Measurements from ENCODE around the gene LGSN. TPM values are rescaled to one million over a fixed set of nuclear protein-coding genes. Genes with fewer than 3 reads are reported as not detected.
"Not testable (repeated sequence)": the region's sequence is repeated elsewhere in the genome, so short reads cannot be mapped to it uniquely, and the experiment has no call there.

The LGSN gene
- total RNA-seq, 2 experiments from 2014 or later: 0.05 TPM; not detected in 1

DNA sequence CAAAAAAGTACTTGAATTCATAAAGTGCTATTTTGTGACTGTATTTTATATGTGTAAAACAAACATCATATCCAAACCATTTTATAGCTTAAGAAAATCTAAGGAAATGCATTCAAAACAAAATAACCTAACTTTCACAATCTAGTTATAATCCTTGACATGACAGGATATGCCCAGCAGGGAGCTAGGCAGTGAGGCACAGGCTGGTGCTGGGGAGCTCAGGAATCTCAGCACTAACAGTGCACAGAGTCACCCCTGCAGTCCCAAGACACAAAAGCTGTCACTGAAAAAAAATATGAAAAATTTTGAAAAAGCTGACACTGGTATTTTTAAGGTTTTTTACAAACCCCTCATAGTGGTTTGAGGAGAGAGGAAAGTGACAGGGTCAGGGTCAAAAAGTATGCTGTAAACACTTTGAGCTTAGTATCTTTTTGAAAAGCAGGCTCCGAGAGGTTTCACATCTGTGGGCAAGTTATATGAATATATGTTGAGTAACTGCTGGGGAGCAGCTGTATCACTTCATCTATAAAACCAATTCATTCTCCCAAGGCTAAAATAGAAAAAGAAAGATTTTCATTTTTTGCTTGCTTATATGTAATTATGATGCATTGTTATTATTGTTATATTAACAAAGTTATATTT lies 24.1 kb downstream of the LGSN start:
- H3K4me1 Mint-ChIP-seq (ENCODE audit: low read depth): no peaks in the 10 kb centered on the region
- CTCF ChIA-PET: no interaction called here
- no peak for DNase-seq
- intact Hi-C loops (cut with micrococcal nuclease): no loop called here
- no peaks in the 10 kb centered on the region for H3K9me3 Mint-ChIP-seq
- no peak overlapping the region for H3K4me3 Mint-ChIP-seq
- no peak overlapping the region for H3K27ac Mint-ChIP-seq
- POLR2A ChIA-PET: no interaction called here
- no peaks in the 10 kb centered on the region for H3K27me3 Mint-ChIP-seq
- no peaks in the 10 kb centered on the region for H3K36me3 Mint-ChIP-seq

DNA sequence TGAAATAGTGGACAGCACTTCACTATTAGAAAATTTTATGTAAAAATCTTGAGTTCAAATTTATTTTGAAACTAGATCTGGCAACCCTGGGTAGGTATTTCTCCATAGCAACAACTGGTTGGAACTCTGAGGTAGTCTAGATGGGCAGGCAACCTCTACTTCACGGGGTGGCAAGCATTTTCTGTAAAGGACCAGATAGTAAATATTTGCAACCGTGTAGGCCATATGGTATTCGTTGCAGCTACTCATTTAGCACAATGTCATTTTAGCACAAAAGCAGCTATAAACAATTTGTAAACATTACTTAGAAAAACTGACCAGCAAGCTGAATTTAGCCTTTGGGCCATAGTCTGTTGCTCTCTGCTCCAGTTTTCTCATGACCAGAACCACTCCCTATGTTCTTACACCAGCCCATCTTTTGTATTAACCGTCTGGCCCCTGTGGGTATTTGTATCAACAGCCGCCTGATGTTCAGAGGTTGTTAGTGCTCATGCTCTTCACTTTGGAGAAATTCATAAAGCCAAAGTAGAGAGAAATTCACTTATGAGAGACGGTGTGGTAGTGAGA lies 29.2 kb downstream of the LGSN start:
- H3K36me3 Mint-ChIP-seq: no peaks in the 10 kb centered on the region
- intact Hi-C loops (cut with micrococcal nuclease): no loop called here
- no peaks in the 10 kb centered on the region for H3K4me1 Mint-ChIP-seq (ENCODE audit: low read depth)
- no peaks in the 10 kb centered on the region for H3K9me3 Mint-ChIP-seq
- ChIA-PET CTCF (no interaction called here), POLR2A (no interaction called here)
- no peaks in the 10 kb centered on the region for H3K27me3 Mint-ChIP-seq
- H3K27ac Mint-ChIP-seq: no peak overlapping the region
- no peak for DNase-seq
- no peak overlapping the region for H3K4me3 Mint-ChIP-seq

DNA sequence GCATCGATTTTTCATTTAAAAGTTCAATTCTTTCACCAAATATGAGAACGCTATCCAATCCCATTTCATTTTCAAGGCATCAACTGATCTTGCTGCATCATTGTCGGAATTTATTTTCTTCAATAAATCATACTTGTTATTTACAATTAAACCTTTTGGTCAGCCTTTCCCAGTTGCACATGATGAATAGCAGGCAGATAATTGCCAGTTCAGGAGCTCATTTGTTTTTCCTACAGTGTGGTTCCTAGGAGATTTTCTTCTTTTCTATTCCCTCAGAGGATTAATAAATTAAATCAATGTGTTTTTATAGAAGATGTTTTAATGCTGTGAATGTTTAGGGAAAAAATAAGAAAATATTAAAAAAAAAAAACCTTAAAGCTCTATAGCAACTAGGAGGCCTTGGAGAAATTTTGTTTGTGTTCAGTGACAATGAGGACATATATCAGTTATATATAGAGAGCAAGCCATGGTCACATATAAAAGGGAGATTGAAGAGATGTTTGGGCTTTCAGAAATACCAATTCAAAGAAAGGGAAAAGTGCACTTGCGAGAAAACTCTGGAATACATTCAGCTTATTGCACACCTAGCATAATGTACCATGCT lies 30.4 kb downstream of the LGSN start:
- Mint-ChIP-seq H3K9me3 (no peaks in the 10 kb centered on the region), H3K27ac (no peak overlapping the region), H3K36me3 (no peaks in the 10 kb centered on the region), H3K4me1 (ENCODE audit: low read depth) (no peaks in the 10 kb centered on the region), H3K27me3 (no peaks in the 10 kb centered on the region), H3K4me3 (no peak overlapping the region)
- intact Hi-C loops (cut with micrococcal nuclease): no loop called here
- DNase-seq: no peak
- ChIA-PET CTCF (no interaction called here), POLR2A (no interaction called here)

- POLR2A ChIA-PET: no interaction called here
- Mint-ChIP-seq H3K36me3 (no peaks in the 10 kb centered on the region), H3K4me1 (ENCODE audit: low read depth) (no peaks in the 10 kb centered on the region), H3K9me3 (no peaks in the 10 kb centered on the region), H3K27ac (no peak overlapping the region), H3K27me3 (no peaks in the 10 kb centered on the region), H3K4me3 (no peak overlapping the region)
- no peak for DNase-seq
- CTCF ChIA-PET: no interaction called here
- intact Hi-C loops (cut with micrococcal nuclease): no loop called here
These were observed 39.1 kb downstream of the LGSN start for GRCh38 chr6:63280639-63281180.

DNA sequence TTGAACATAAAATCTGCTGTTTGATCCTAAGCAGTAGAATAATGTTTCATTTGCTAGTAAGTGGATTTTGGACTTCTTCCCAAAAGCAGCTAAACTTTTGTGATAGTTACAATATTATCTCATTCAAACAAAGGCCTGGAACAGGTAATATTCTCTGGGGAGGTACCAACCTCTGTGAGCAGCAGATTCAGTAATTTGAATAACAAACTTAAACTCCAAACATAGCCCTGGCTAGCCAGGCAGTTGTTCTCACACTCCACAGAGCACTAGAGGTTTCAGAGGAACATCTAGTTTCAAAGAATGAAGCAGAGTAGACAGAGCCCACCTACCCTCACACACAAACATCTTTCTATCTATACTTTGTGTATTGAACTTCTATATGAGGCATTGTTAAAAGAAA lies 40.9 kb downstream of the LGSN start:
- POLR2A ChIA-PET: no interaction called here
- Mint-ChIP-seq H3K4me3 (no peak overlapping the region), H3K36me3 (no peaks in the 10 kb centered on the region)

GRCh38 chr6:63275953-63276352 lies 43.8 kb downstream of the LGSN start:
- Mint-ChIP-seq H3K27ac (no peak overlapping the region), H3K27me3 (no peaks in the 10 kb centered on the region), H3K4me3 (no peak overlapping the region), H3K4me1 (ENCODE audit: low read depth) (no peaks in the 10 kb centered on the region), H3K9me3 (no peaks in the 10 kb centered on the region), H3K36me3 (no peaks in the 10 kb centered on the region)
- intact Hi-C loops (cut with micrococcal nuclease): no loop called here
- CTCF ChIA-PET: no interaction called here
- no peak for DNase-seq
- POLR2A ChIA-PET: no interaction called here

More for the DNA sequence above, 40.9 kb downstream of the LGSN start:
- H3K27me3 Mint-ChIP-seq: no peaks in the 10 kb centered on the region
- intact Hi-C loops (cut with micrococcal nuclease): no loop called here
- no peak for DNase-seq
- H3K9me3 Mint-ChIP-seq: no peaks in the 10 kb centered on the region
- no peaks in the 10 kb centered on the region for H3K4me1 Mint-ChIP-seq (ENCODE audit: low read depth)
- H3K27ac Mint-ChIP-seq: no peak overlapping the region
- CTCF ChIA-PET: no interaction called here

DNA sequence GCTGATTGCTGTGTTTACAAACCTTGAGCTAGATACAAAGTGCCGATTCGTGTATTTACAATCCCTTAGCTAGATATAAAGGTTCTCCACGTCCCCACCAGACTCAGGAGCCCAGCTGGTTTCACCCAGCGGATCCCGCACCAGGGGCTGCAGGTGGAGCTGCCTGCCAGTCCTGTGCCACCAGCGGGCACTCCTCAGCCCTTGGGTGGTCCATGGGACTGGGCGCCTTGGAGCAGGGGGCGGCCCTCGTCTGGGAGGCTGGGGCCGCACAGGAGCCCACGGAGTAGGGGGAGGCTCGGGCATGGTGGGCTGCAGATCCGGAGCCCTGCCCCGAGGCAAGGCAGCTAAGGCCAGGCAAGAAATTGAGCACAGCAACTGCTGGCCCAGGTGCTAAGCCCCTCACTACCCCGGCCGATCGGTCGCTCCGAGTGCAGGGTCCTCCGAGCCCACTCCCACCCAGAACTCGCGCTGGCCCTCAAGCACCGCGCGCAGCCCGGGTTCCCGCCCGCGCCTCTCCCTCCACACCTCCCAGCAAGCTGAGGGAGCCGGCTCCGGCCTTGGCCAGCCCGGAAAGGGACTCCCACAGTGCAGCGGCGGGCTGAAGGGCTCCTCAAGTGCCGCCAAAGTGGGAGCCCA lies 44.9 kb downstream of the LGSN start:
- POLR2A ChIA-PET: not testable (repeated sequence)

DNA sequence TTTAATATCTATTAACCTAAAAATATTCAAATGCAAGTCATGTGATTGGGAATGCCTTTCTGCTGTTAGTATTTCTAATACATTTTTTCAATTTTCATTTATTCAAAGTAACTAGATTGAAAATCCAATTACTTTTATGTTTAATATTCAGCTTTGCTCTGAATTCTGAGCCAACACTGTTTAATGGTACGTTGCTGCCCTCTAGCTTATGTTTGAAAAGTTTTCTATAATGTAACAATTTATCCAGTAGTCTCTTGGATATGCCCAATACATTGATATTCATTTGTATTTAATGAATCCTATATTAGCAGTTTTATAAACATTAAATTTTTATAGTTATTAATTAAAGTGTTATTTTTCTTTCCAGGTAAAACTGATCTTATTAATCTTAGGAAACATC lies 47.4 kb downstream of the LGSN start:
- H3K4me3 Mint-ChIP-seq: no peak overlapping the region
- DNase-seq: no peak
- H3K4me1 Mint-ChIP-seq (ENCODE audit: low read depth): no peaks in the 10 kb centered on the region
- no peaks in the 10 kb centered on the region for H3K27me3 Mint-ChIP-seq
- CTCF ChIA-PET: no interaction called here
- POLR2A ChIA-PET: interaction anchor here (0.6 kb wide), 1 partner anchor 261 kb away, joined by 3 read pairs; no protein-coding TSS in a partner anchor
- no peak overlapping the region for H3K27ac Mint-ChIP-seq
- H3K36me3 Mint-ChIP-seq: no peaks in the 10 kb centered on the region
- H3K9me3 Mint-ChIP-seq: no peaks in the 10 kb centered on the region
- intact Hi-C loops (cut with micrococcal nuclease): no loop called here

More for the DNA sequence above, 44.9 kb downstream of the LGSN start:
- H3K9me3 Mint-ChIP-seq; DNase-seq; H3K4me1 Mint-ChIP-seq (ENCODE audit: low read depth); H3K4me3 Mint-ChIP-seq; H3K36me3 Mint-ChIP-seq; H3K27me3 Mint-ChIP-seq; H3K27ac Mint-ChIP-seq; CTCF ChIA-PET; intact Hi-C loops (cut with micrococcal nuclease): not testable (repeated sequence)

- Mint-ChIP-seq H3K4me1 (ENCODE audit: low read depth) (no peaks in the 10 kb centered on the region), H3K27ac (no peak overlapping the region), H3K4me3 (no peak overlapping the region), H3K27me3 (no peaks in the 10 kb centered on the region), H3K9me3 (no peaks in the 10 kb centered on the region), H3K36me3 (no peaks in the 10 kb centered on the region)
- DNase-seq: no peak
- intact Hi-C loops (cut with micrococcal nuclease): no loop called here
- ChIA-PET CTCF (no interaction called here), POLR2A (no interaction called here)
These were observed 50.3 kb downstream of the LGSN start for GRCh38 chr6:63269470-63269869.

GRCh38 chr6:63268574-63268973 lies 51.2 kb downstream of the LGSN start:
- no peak overlapping the region for H3K4me3 Mint-ChIP-seq
- CTCF ChIA-PET: interaction anchor here (0.6 kb wide), 1 partner anchor 163 kb away, joined by 5 read pairs; no protein-coding TSS in a partner anchor
- no peaks in the 10 kb centered on the region for H3K4me1 Mint-ChIP-seq (ENCODE audit: low read depth)
- H3K36me3 Mint-ChIP-seq: no peaks in the 10 kb centered on the region
- intact Hi-C loops (cut with micrococcal nuclease): no loop called here
- no peaks in the 10 kb centered on the region for H3K27me3 Mint-ChIP-seq
- POLR2A ChIA-PET: no interaction called here
- H3K27ac Mint-ChIP-seq: no peak overlapping the region
- no peaks in the 10 kb centered on the region for H3K9me3 Mint-ChIP-seq
- no peak for DNase-seq

- intact Hi-C loops (cut with micrococcal nuclease): no loop called here
- H3K27me3 Mint-ChIP-seq: no peaks in the 10 kb centered on the region
- ChIA-PET POLR2A (no interaction called here), CTCF (no interaction called here)
- no peak overlapping the region for H3K27ac Mint-ChIP-seq
- H3K9me3 Mint-ChIP-seq: no peaks in the 10 kb centered on the region
- no peaks in the 10 kb centered on the region for H3K36me3 Mint-ChIP-seq
- no peaks in the 10 kb centered on the region for H3K4me1 Mint-ChIP-seq (ENCODE audit: low read depth)
- H3K4me3 Mint-ChIP-seq: no peak overlapping the region
- DNase-seq: no peak
These were observed 52.0 kb downstream of the LGSN start for GRCh38 chr6:63267828-63268227.

- Mint-ChIP-seq H3K9me3 (no peaks in the 10 kb centered on the region), H3K27ac (no peak overlapping the region), H3K36me3 (no peaks in the 10 kb centered on the region), H3K27me3 (no peaks in the 10 kb centered on the region), H3K4me3 (no peak overlapping the region), H3K4me1 (ENCODE audit: low read depth) (no peaks in the 10 kb centered on the region)
- intact Hi-C loops (cut with micrococcal nuclease): no loop called here
- ChIA-PET CTCF (no interaction called here), POLR2A (no interaction called here)
- no peak for DNase-seq
These were observed 52.7 kb downstream of the LGSN start for GRCh38 chr6:63267046-63267445.

- CTCF ChIA-PET: no interaction called here
- intact Hi-C loops (cut with micrococcal nuclease): no loop called here
- Mint-ChIP-seq H3K4me1 (ENCODE audit: low read depth) (no peaks in the 10 kb centered on the region), H3K27me3 (no peaks in the 10 kb centered on the region), H3K36me3 (no peaks in the 10 kb centered on the region), H3K9me3 (no peaks in the 10 kb centered on the region), H3K27ac (no peak overlapping the region), H3K4me3 (no peak overlapping the region)
- DNase-seq: no peak
- POLR2A ChIA-PET: no interaction called here
These were observed 56.3 kb downstream of the LGSN start for GRCh38 chr6:63263444-63263843.

Data from activated CD4-positive, alpha-beta memory T cell treated with anti-CD3 and anti-CD28 coated beads for 36 hours (primary cell).